K562 (cell line): ENCODE results near the gene B4GALT7. TPM values are rescaled to one million over a fixed set of nuclear protein-coding genes. Genes with fewer than 3 reads are reported as not detected.
"Not testable (repeated sequence)": the region's sequence is repeated elsewhere in the genome, so short reads cannot be mapped to it uniquely, and the experiment has no call there.

Source experiments
- ATAC-seq: fragments of 200-7000 bp; cut with Tn5 transposase; 3 replicates; pipeline ENCODE4 v1.9.1; 2020; ENCODE audit warnings: moderate library complexity
- BruUV-seq: library from RNA; stranded (reverse); fragments of 400-500 nt; replicated peaks from 2 replicates; lab custom pipeline; 2021; lab: Mats Ljungman, UMichigan
- CTCF ChIA-PET: fragments of 300-600 bp; formaldehyde crosslinking; extraction: SDS; loops from one replicate; lab custom pipeline; 2021; ENCODE audit warnings: low intra/inter-chr PET ratio; lab: Yijun Ruan, JAX
- POLR2A ChIA-PET: fragments of 300-600, 350-650 bp; sonication (Branson Sonifier 250); formaldehyde crosslinking; extraction: SDS; loops from one replicate; lab custom pipeline; 2021; ENCODE audit warnings: antibody characterized with exemption, inconsistent platforms; lab: Yijun Ruan, JAX
- DNase-seq, 4 experiments: peaks; one replicate each; pipeline versions ENCODE4 v3.0.0 to v3.0.0-alpha.2; 2011 to 2018; ENCODE audit warnings: low spot score in 3 of 4, mixed read lengths in 3 of 4; ENCODE audit errors: extremely low read depth in 1 of 4
- FAIRE-seq: peaks from 2 replicates; lab custom pipeline; 2011; peaks lifted over from hg19 to GRCh38; lab: Jason Lieb, UNC
- H2AFZ ChIP-seq: 2 replicates; pipeline ENCODE4 v1.6.0; 2011; ENCODE audit warnings: low read depth, low read length, control low read depth, inconsistent platforms
- H3K27ac ChIP-seq: fragments of 200-600 bp; 3 replicates; pipeline ENCODE4 v1.8.0; 2011; ENCODE audit warnings: low read depth, mild to moderate bottlenecking, control low read depth, inconsistent platforms, low read length, moderate library complexity, mixed read lengths; ENCODE audit errors: extremely low read depth
- H3K27me3 ChIP-seq, 2 experiments: fragments of 300-600 bp in 1 of 2; 2 replicates in 1 of 2; 3 replicates in 1 of 2; pipeline versions ENCODE4 v1.6.0 to v1.8.0; 2011; ENCODE audit warnings: inconsistent platforms in 2 of 2, low read length in 2 of 2, mild to moderate bottlenecking in 1 of 2, mixed read lengths in 1 of 2, moderate library complexity in 1 of 2; ENCODE audit not compliant: control insufficient read depth in 2 of 2, insufficient read depth in 2 of 2
- H3K36me3 ChIP-seq: fragments of 300-600 bp; 3 replicates; pipeline ENCODE4 v1.8.0; 2011; ENCODE audit warnings: mild to moderate bottlenecking, low read length, inconsistent platforms; ENCODE audit not compliant: control insufficient read depth, insufficient read depth
- H3K4me1 ChIP-seq, 2 experiments: fragments of 200-600 bp in 1 of 2; replicated peaks in 1 of 2; 2 replicates in 1 of 2; 3 replicates in 1 of 2; pipeline versions ENCODE4 v1.5.1 to v1.8.0; 2011; ENCODE audit warnings: inconsistent platforms in 2 of 2, low read length in 2 of 2, mild to moderate bottlenecking in 1 of 2, mixed read lengths in 1 of 2, moderate library complexity in 1 of 2; ENCODE audit not compliant: control insufficient read depth in 2 of 2, insufficient read depth in 2 of 2
- H3K4me2 ChIP-seq: 2 replicates; pipeline ENCODE4 v1.6.1; 2011; ENCODE audit warnings: low read length, control low read depth, inconsistent platforms, mixed read lengths; ENCODE audit not compliant: insufficient read depth
- H3K4me3 ChIP-seq: fragments of 200-600 bp; sonication (generic), shearing (Covaris generic); 2 replicates; pipeline ENCODE4 v1.5.1; 2016; ENCODE audit warnings: control low read depth, inconsistent platforms
- H3K79me2 ChIP-seq: fragments of 200-600 bp; 3 replicates; pipeline ENCODE4 v1.8.0; 2011; ENCODE audit warnings: low read length, inconsistent platforms; ENCODE audit not compliant: control insufficient read depth, insufficient read depth
- H3K9ac ChIP-seq, 2 experiments: 2 replicates each; pipeline versions ENCODE4 v1.6.0 to v1.6.1; 2011; ENCODE audit warnings: low read depth in 2 of 2, low read length in 2 of 2, control low read depth in 1 of 2, inconsistent platforms in 1 of 2, mild to moderate bottlenecking in 1 of 2, mixed read lengths in 1 of 2; ENCODE audit not compliant: insufficient read depth in 1 of 2
- H3K9me1 ChIP-seq: one replicate; pipeline ENCODE4 v1.6.0; 2011; ENCODE audit warnings: inconsistent platforms, mild to moderate bottlenecking, low read length, moderate library complexity; ENCODE audit not compliant: control insufficient read depth, insufficient read depth
- H3K9me3 ChIP-seq: replicated peaks from 2 replicates; pipeline ENCODE4 v1.5.1; 2011; ENCODE audit warnings: low read depth, low read length, inconsistent platforms; ENCODE audit not compliant: control insufficient read depth, insufficient read depth
- H4K20me1 ChIP-seq: replicated peaks from 2 replicates; pipeline ENCODE4 v1.6.1; 2011; ENCODE audit warnings: low read length, inconsistent platforms, mixed read lengths; ENCODE audit not compliant: control insufficient read depth, insufficient read depth
- ARID1B ChIP-seq: fragments of 450-650 bp; IDR thresholded peaks from 2 replicates; pipeline ENCODE4 v1.6.1; 2016; ENCODE audit warnings: antibody characterized with exemption, mild to moderate bottlenecking, inconsistent platforms
- CBFA2T2 ChIP-seq: fragments of 450-650 bp; conservative IDR thresholded peaks from 2 replicates; pipeline ENCODE4 v1.6.1; 2017; ENCODE audit warnings: mild to moderate bottlenecking
- CBFA2T3 ChIP-seq: fragments of 450-650 bp; IDR thresholded peaks from 2 replicates; pipeline ENCODE4 v1.6.1; 2017
- DACH1 ChIP-seq: fragments of 450-650 bp; IDR thresholded peaks from 2 replicates; pipeline ENCODE4 v1.6.1; 2018; ENCODE audit not compliant: partially characterized antibody
- DPF2 ChIP-seq: fragments of 450-650 bp; IDR thresholded peaks from 2 replicates; pipeline ENCODE4 v1.6.1; 2016
- HDAC1 ChIP-seq, 2 experiments: fragments of 450-650 bp; IDR thresholded peaks; 2 replicates each; pipeline ENCODE4 v1.6.1; 2016 to 2017; ENCODE audit warnings: inconsistent platforms in 1 of 2, mild to moderate bottlenecking in 1 of 2, moderate library complexity in 1 of 2
- KDM1A ChIP-seq, 2 experiments: fragments of 450-650 bp; IDR thresholded peaks; 2 replicates each; pipeline ENCODE4 v1.6.1; 2016; ENCODE audit warnings: mild to moderate bottlenecking in 2 of 2
- MNT ChIP-seq, 2 experiments: fragments of 450-650 bp; conservative IDR thresholded peaks; 2 replicates each; pipeline ENCODE4 v1.6.1; 2017; ENCODE audit warnings: mild to moderate bottlenecking in 2 of 2, moderate library complexity in 2 of 2
- NCOR1 ChIP-seq: fragments of 450-650 bp; IDR thresholded peaks from 2 replicates; pipeline ENCODE4 v1.6.1; 2016; ENCODE audit warnings: mild to moderate bottlenecking, moderate library complexity
- SMARCA4 ChIP-seq: fragments of 450-650 bp; IDR thresholded peaks from 2 replicates; pipeline ENCODE4 v1.6.1; 2016
- TAL1 ChIP-seq: fragments of 450-650 bp; IDR thresholded peaks from 2 replicates; pipeline ENCODE4 v1.6.1; 2016; ENCODE audit warnings: mild to moderate bottlenecking
- WGBS: fragments of 100-300 bp; shearing (Covaris generic); methylation state at CpG from one replicate; pipeline ENCODE4 v1.1.6; 2016; ENCODE audit warnings: low coverage, mixed read lengths; ENCODE audit not compliant: insufficient coverage; ENCODE audit errors: missing lambda C conversion rate; 5-methylcytosine and 5-hydroxymethylcytosine counted together
- in situ Hi-C: fragments of 300-500 bp; cut with MboI; formaldehyde crosslinking; loops from 4 replicates; pipeline ENCODE4 v1.15.0; 2018; ENCODE audit warnings: inconsistent platforms, mixed read lengths
- intact Hi-C: fragments of 100-400 bp; cut with micrococcal nuclease; formaldehyde crosslinking; loops from 2 replicates; pipeline ENCODE4 v1.14.2; 2022
- polyA plus RNA-seq, 8 experiments: library from polyadenylated mRNA; depleted of rRNA in 4 of 8; stranded (reverse) in 5 of 8; unstranded in 3 of 8; fragments of >200 nt; fragmentation: Nextera tagmentation in 2 of 8; fragmentation: Illumina TruSeq in 1 of 8; extraction: Ambion mirVana in 2 of 8; extraction: Trizol in 1 of 8; gene quantifications; 2 replicates each; pipeline versions ENCODE4 v1.2.1 to v1.2.3, GENCODE V29; 2011 to 2014; ENCODE audit warnings: inconsistent platforms in 1 of 8, missing spikeins in 1 of 8
- total RNA-seq, 7 experiments: library from RNA; depleted of rRNA in 6 of 7; stranded (reverse); fragments of >200 nt in 6 of 7; fragmentation: Illumina TruSeq in 2 of 7; extraction: Trizol in 2 of 7; gene quantifications; 2 replicates each; pipeline versions ENCODE4 v1.2.1 to v1.2.3, GENCODE V29; 2011 to 2021; ENCODE audit warnings: low replicate concordance in 1 of 7

B4GALT7 gene
- total and polyA plus RNA-seq, 9 of the 15 experiments (the other 6 are each of a cell fraction or from before 2014, with no cell fraction given) = 0.34 to 17.7 (median 9.1) TPM

- POLR2A ChIA-PET = interaction anchor here (0.6 to 1.3 kb wide), 2 partner anchors 13 to 19 kb away, joined by 3 read pairs; no protein-coding TSS in a partner anchor
- WGBS = 9% methylated on average over 6 of the region's 8 CpGs
- H3K9ac ChIP-seq, CTCF ChIA-PET, H3K9me1 ChIP-seq, H2AFZ ChIP-seq, H3K27ac ChIP-seq, H3K79me2 ChIP-seq, FAIRE-seq, H3K4me2 ChIP-seq, DNase-seq, in situ Hi-C loops, H3K27me3 ChIP-seq, ATAC-seq, intact Hi-C loops, H3K36me3 ChIP-seq, H3K4me3 ChIP-seq, BruUV-seq, H3K9me3 ChIP-seq, H4K20me1 ChIP-seq: not testable (repeated sequence)
- H3K4me1 ChIP-seq = peaks cover 4 to 29% of the 10 kb centered on the region in 2 experiments; a peak in 4 of 5 replicates
- TF ChIP-seq DACH1 (peak; percentile 22), CBFA2T2 (peak; percentile 68), KDM1A (IDR thresholded peaks at IDR 0.05) (peak in 1 of 2 experiments; percentile 38; a peak in 2 of 4 replicates), HDAC1 (IDR thresholded peaks at IDR 0.05) (peak in 1 of 2 experiments; percentile 24; a peak in 1 of 4 replicates), SMARCA4 (0 out of 2 replicates have a peak, but pooled peaks have one; percentile 22), DPF2 (peak; percentile 47; the same call in 1 of the 2 replicates), TAL1 (peak; percentile 37; the same call in 1 of the 2 replicates), MNT (conservative IDR thresholded peaks at IDR 0.05) (peak; percentile 27 to 59; a peak in 2 of 4 replicates), CBFA2T3 (peak; percentile 82), ARID1B (peak; percentile 31; the same call in 1 of the 2 replicates), NCOR1 (peak; percentile 50; the same call in 1 of the 2 replicates)
Measured at GRCh38 chr5:177559446-177559941, 40.4 kb upstream of the B4GALT7 start.
